Renal pelvis (tissue), 4 donors: Measurements from ENCODE around the gene PTGFRN. TPM values are rescaled to one million over a fixed set of nuclear protein-coding genes. Genes with fewer than 3 reads are reported as not detected.

Experiments used
- DNase-seq: peaks from one replicate; pipeline ENCODE4 v3.0.0-alpha.2; 2013
- polyA plus RNA-seq, 3 donors: library from polyadenylated mRNA; unstranded; fragments of 120-200 nt; gene quantifications; one replicate each; pipeline ENCODE4 v1.2.1, GENCODE V29; 2013; ENCODE audit not compliant: insufficient read length in 3 of 3

The PTGFRN gene
- polyA plus RNA-seq, 3 donors = 45.3 to 53.3 (median 48.9) TPM

DNA sequence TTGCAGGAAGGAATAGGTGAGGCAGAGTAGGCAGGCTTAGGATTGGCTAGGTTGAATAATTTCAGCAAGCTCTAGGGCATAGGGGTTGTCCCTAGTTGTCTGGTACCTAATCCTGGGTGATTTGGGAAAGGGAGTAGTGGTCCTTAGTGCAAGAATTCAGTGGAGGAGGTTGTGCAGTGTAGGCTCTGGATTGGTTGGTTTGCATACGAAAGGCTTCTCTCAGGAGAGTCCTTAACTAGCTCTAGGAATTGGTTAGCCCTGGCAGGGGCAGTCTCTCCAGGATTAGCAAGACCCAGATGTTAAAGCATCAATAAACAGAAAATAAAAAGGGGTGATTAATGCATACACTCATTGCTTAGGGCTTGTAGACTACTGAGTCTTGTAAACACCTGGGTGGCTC is 82.2 kb downstream of the PTGFRN start:
- no peak for DNase-seq

- no peak for DNase-seq
These were observed 83.6 kb downstream of the PTGFRN start for GRCh38 chr1:116993286-116993685.

DNA sequence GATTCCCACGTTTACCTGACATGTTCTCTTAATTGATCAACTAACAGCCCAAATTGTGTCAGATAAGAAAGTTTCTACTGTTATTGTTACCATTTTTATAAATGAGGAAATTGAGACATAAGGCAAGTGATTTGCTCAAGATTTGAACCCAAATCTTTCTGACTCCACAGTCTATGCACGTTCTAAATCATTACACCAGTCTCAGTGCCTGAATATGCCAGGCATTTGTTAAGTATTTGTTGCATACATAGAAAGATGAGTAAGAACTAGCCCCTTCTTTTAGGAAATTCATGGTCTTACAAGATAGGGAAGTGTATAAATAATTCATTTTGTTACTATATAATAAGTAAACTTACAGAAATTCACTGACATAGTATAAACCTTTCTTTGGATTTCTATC is 84.7 kb downstream of the PTGFRN start:
- no peak for DNase-seq

DNA sequence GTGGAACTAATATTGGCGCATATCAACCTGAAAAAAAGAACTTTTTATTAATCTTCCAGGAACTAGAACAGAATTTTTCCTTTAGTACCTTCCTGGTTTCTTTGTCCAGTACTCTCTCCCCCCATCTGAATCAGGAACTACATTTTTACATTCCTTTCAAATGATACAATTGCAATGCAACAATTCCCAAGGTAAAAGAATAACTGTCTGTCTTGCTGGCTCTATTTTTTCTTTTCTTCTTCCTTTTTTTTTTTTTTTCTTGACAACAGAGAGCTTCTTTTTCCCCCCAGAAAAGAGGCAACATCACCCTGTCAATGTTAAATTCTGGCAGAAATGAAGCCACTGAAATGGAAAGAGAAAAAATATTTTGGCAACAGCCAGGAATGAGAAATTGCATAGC is 87.3 kb downstream of the PTGFRN start:
- DNase-seq = no peak

DNA sequence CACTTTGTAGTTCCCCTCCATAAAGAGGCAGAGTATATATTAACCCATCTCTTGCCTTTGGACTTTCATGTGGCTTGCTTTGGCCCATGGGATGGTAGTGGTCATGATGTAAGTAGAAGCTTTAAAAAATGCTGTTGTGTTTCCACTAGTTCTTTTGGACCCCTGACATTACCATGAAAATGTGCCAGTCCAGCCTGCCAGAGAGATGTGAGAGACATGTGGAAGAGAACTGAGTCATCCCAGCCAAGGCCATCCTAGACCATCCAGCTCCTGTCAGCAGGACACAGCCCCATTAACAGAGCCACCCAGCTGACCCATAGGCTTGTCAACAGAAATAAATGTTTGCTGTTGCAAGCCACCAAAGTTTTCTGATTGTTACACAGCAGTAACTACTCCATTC is 87.9 kb downstream of the PTGFRN start:
- DNase-seq = no peak

- DNase-seq = no peak
These were observed 89.9 kb downstream of the PTGFRN start for GRCh38 chr1:116999596-116999995.

DNA sequence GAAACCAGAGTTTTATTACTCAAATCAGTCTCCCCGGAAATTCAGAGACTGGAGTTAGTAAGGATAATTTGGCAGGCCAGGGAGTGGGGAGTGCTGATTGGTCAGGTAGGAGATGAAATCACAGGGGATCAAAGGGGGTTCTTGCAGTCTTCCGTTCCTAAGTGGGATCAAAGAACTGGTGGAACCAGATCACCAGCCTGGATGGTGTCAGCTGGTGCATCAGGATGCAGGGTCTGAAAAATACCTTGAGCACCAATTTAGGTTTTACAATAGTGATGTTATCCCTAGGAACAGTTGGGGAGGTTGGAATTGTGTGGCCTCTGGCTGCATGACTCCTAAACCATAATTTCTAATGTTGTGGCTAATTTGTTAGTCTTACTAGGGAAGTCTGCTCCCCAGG is 90.4 kb downstream of the PTGFRN start:
- DNase-seq = no peak

DNA sequence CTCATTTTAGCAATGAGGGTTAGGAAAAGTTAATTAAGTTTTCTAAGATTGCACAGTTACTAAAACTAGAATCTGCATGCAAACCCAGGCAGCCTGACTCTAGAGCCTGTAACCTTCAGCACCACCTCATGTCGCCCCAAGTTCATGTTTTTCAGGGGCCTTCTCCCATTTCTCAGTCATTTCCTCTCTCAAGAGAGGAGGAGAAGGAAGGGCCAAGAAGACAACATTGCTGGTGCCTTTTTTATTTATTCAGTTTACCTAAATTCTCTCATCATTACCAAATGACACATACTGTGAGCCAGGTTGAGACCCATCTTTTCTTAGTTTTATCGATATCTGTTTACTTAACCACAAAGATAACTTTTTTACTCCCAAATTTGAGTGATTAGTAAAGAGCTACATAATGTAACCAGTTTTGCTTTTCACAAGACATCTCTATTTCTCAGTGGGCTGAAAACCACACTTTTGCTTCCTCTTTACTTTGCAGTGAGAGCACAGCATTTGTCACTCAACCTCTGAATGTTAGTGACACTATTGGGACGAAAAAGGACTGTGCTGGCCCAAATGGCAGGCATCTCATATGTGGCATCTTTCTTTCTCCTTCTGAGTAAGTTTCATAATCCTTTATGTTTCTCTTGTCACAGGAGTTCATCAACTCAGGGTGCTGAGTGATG is 91.7 kb downstream of the PTGFRN start, which contains the start of gene CD101:
Gene CD101, plus strand, starts transcription at position 507 of the 674 bp plus-strand sequence. Its CDS starts 58 bp downstream, at position 565.
- no peak for DNase-seq

- no peak for DNase-seq
These were observed 93.6 kb downstream of the PTGFRN start for GRCh38 chr1:117003223-117003875.

GRCh38 chr1:117007719-117008013 is 98.0 kb downstream of the PTGFRN start:
- DNase-seq = no peak

- DNase-seq = no peak
These were observed 98.9 kb downstream of the PTGFRN start for GRCh38 chr1:117008656-117009055.

GRCh38 chr1:117009132-117009531 is 99.4 kb downstream of the PTGFRN start:
- no peak for DNase-seq

- no peak for DNase-seq
These were observed 100.7 kb downstream of the PTGFRN start for GRCh38 chr1:117010310-117010969.

DNA sequence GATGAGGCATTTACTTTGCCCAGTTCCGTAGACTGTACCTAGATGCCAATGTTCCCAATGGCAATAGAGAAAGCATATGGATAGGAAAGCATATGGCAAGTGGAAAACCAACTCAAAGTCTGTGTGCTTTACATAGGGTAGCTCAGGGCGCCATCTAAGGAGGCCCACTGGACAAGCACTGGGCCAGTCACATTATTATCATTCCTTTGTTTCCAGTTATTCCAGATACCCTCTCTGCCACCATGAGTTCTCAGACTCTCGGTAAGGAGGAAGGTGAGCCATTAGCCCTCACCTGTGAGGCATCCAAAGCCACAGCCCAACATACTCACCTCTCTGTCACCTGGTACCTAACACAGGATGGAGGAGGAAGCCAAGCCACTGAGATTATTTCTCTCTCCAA is 101.6 kb downstream of the PTGFRN start:
- DNase-seq = no peak

GRCh38 chr1:117013309-117013858 is 103.7 kb downstream of the PTGFRN start:
- peak; percentile 48 for DNase-seq

- no peak for DNase-seq
These were observed 104.5 kb downstream of the PTGFRN start for GRCh38 chr1:117014209-117014608.

DNA sequence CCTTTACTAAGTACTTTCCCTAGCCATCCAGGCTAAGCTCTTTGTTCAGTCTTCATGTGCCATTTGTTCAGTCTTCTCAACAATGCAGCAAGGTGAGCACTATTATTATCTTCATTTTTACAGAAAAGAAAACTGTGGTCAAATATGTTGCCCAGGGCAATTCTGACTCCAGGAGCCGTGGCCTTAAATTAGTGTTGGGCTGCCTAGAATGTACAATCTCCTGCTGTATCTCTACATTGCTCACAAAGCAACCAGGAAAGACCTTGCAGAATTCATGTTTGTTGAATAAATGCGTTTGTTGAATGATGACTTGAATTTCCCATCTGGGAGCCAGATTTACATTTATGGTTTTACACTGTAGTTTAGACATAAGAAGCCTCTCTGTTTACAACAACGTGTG is 106.0 kb downstream of the PTGFRN start:
- no peak for DNase-seq

- no peak for DNase-seq
These were observed 107.3 kb downstream of the PTGFRN start for GRCh38 chr1:117017062-117017461.

DNA sequence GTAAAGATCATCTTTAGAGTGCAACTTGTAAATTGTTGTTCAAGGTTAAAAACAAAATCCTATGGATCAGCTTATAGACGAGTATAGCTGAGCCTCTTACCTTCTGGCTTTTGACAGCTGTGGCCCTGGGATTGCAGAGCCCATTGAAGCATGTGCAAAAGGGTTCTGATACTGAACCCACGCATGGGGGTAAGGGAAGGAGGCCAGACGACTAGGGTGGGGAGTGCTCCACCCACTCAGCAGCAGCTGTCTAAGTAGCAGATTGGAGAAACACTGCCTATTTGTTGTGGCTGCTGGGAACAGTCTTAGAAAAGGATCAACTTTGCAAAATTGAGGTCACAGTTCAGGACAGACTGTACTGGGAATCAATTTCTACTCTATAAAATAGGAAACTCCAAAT is 107.9 kb downstream of the PTGFRN start:
- DNase-seq = no peak

DNA sequence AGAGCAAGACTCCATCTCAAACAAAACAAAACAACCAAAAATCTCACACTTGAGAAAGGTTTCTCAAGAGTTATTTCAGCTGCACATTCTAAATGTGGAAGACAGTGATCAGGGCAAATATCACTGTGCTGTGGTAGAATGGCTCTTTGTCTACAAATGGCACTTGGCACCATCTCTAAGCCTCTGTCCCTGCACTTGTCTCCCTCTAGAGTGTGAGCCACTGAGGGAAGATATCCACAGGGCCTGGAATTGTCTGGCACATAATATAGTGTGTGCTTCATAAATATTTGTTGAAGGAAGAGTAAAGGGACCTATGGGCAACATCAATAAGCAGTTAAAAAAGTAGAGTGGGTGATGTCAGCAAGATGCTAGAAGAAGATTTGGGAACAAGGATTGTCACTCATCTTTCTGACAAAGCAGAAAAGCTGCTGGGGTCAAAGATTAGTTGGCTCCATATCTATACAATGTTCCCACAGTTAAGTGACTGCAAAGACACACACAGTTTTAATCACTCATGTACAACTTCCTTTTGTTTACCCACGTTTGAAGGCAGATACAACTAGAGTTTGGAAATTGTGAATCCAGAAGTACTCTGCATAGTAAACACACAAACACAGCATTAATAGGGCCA is 110.9 kb downstream of the PTGFRN start:
- DNase-seq = no peak

GRCh38 chr1:117022114-117022513 is 112.4 kb downstream of the PTGFRN start:
- DNase-seq = no peak

GRCh38 chr1:117025568-117025967 is 115.9 kb downstream of the PTGFRN start:
- DNase-seq = no peak

DNA sequence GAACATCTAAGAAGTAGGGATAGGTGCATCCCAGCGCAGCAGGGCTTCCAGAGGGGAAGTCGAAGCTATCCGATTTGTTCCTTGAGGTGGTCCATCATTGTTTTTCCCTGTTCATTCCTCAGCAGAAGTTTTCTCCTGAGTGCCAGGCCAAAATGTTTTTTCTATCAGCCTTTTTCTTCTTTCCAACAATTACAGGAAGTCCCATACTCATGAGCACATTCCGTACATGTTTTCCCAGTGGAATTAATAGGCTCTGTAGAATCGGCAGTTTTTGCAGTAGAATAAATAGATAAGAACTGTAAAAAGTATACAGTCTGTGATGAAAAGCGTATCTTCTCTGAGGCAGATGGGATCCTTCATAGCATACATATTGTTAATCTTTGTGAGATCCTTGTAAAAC is 116.6 kb downstream of the PTGFRN start:
- no peak for DNase-seq
